K562 (cell line): ENCODE measurements around the gene YBEY. TPM values are rescaled to one million over a fixed set of nuclear protein-coding genes. Genes with fewer than 3 reads are reported as not detected.
A peak's percentile ranks its signal among the peaks of the same experiment; 100 is the strongest.

Experiments used
- ADNP ChIP-seq: fragments of 200-800 bp; sonication (Bioruptor generic); IDR thresholded peaks from 2 replicates; pipeline ENCODE4 v1.6.1; 2016; ENCODE audit warnings: missing genetic modification characterization, missing compliant biosample characterization
- EP300 ChIP-seq: IDR thresholded peaks from 2 replicates; pipeline ENCODE4 v1.6.1; 2012; ENCODE audit warnings: low read length, improper control_type of control experiment
- GTF2A2 ChIP-seq: IDR thresholded peaks from 2 replicates; pipeline ENCODE4 v1.6.1; 2016; ENCODE audit warnings: mild to moderate bottlenecking, missing genetic modification characterization, missing compliant biosample characterization
- HDGF ChIP-seq: fragments of 450-650 bp; IDR thresholded peaks from 2 replicates; pipeline ENCODE4 v1.6.1; 2016
- KLF16 ChIP-seq: IDR thresholded peaks from 2 replicates; pipeline ENCODE4 v1.6.1; 2016; ENCODE audit warnings: antibody characterized with exemption
- MYNN ChIP-seq, 2 experiments: sonication (generic); formaldehyde crosslinking in 1 of 2; IDR thresholded peaks; 2 replicates each; pipeline versions ENCODE4 v1.5.0 to v1.6.1; 2016 to 2020; ENCODE audit warnings: antibody characterized with exemption in 1 of 2, missing genetic modification reagents in 1 of 2
- NFXL1 ChIP-seq: fragments of 450-650 bp; formaldehyde crosslinking; IDR thresholded peaks from 2 replicates; pipeline ENCODE4 v1.4.0; 2021; ENCODE audit warnings: mild to moderate bottlenecking
- NR4A1 ChIP-seq, 2 experiments: fragments of 250-450 bp in 1 of 2; fragments of 450-650 bp in 1 of 2; sonication (Bioruptor Pico) in 1 of 2; IDR thresholded peaks; 2 replicates each; pipeline versions ENCODE4 v1.4.0 to v1.6.1; 2016 to 2020; ENCODE audit warnings: mild to moderate bottlenecking in 2 of 2, missing compliant biosample characterization in 1 of 2, missing genetic modification characterization in 1 of 2, moderate library complexity in 1 of 2
- POLR2AphosphoS2 ChIP-seq: IDR thresholded peaks from 2 replicates; pipeline ENCODE4 v1.6.1; 2012; ENCODE audit warnings: low read length, improper control_type of control experiment
- RBM39 ChIP-seq: fragments of 200-400 bp; formaldehyde crosslinking; optimal IDR thresholded peaks from 2 replicates; pipeline ENCODE3; 2018; ENCODE audit warnings: low read depth, low read length
- SMC3 ChIP-seq: conservative IDR thresholded peaks from 2 replicates; pipeline ENCODE4 v1.6.1; 2011; ENCODE audit warnings: low read depth, low read length, improper control_type of control experiment; ENCODE audit not compliant: insufficient read depth
- TAF1 ChIP-seq: IDR thresholded peaks from 2 replicates; pipeline ENCODE4 v1.6.1; 2011; ENCODE audit warnings: mild to moderate bottlenecking, low read length, moderate library complexity; ENCODE audit not compliant: insufficient read depth, control insufficient read depth, severe bottlenecking; ENCODE audit errors: extremely low read depth
- TAF7 ChIP-seq: fragments of 450-650 bp; IDR thresholded peaks from 2 replicates; pipeline ENCODE4 v1.6.1; 2016; ENCODE audit warnings: missing genetic modification characterization, missing compliant biosample characterization
- ZNF121 ChIP-seq: sonication (generic); formaldehyde crosslinking; conservative IDR thresholded peaks from 2 replicates; pipeline ENCODE4 v1.8.0; 2022; ENCODE audit warnings: missing genetic modification reagents
- ZNF143 ChIP-seq: sonication (generic); formaldehyde crosslinking; IDR thresholded peaks from 2 replicates; pipeline ENCODE4 v1.9.0; 2022; ENCODE audit warnings: mild to moderate bottlenecking, missing genetic modification reagents
- ZNF609 ChIP-seq: sonication (generic); formaldehyde crosslinking; IDR thresholded peaks from 2 replicates; pipeline ENCODE4 v1.8.1; 2023; ENCODE audit warnings: missing genetic modification reagents, mild to moderate bottlenecking, borderline replicate concordance
- polyA plus RNA-seq, 8 experiments: library from polyadenylated mRNA; depleted of rRNA in 4 of 8; stranded (reverse) in 5 of 8; unstranded in 3 of 8; fragments of >200 nt; fragmentation: Nextera tagmentation in 2 of 8; fragmentation: Illumina TruSeq in 1 of 8; extraction: Ambion mirVana in 2 of 8; extraction: Trizol in 1 of 8; gene quantifications; 2 replicates each; pipeline versions ENCODE4 v1.2.1 to v1.2.3, GENCODE V29; 2011 to 2014; ENCODE audit warnings: inconsistent platforms in 1 of 8, missing spikeins in 1 of 8
- total RNA-seq, 7 experiments: library from RNA; depleted of rRNA in 6 of 7; stranded (reverse); fragments of >200 nt in 6 of 7; fragmentation: Illumina TruSeq in 2 of 7; extraction: Trizol in 2 of 7; gene quantifications; 2 replicates each; pipeline versions ENCODE4 v1.2.1 to v1.2.3, GENCODE V29; 2011 to 2021; ENCODE audit warnings: low replicate concordance in 1 of 7
- TF ChIP-seq, protein P1 (sequence below): fragments of 250-450 bp; sonication (Bioruptor Pico); IDR thresholded peaks from 2 replicates; pipeline ENCODE4 v1.5.1; 2021; ENCODE audit warnings: mild to moderate bottlenecking
- TF ChIP-seq, protein P2 (sequence below): fragments of 250-450 bp; sonication (Bioruptor Pico); IDR thresholded peaks from 2 replicates; pipeline ENCODE4 v1.4.0; 2020; ENCODE audit warnings: mild to moderate bottlenecking, moderate library complexity

Gene YBEY
- total and polyA plus RNA-seq, 9 of the 15 experiments (the other 6 are each of a cell fraction or from before 2014, with no cell fraction given): 6.4 to 28.0 (median 12.4) TPM

GRCh38 chr21:46323710-46324389, 37.7 kb downstream of the YBEY start, which contains the start of the genes C21orf58 and PCNT (continued):
- TF ChIP-seq, protein P1, sequence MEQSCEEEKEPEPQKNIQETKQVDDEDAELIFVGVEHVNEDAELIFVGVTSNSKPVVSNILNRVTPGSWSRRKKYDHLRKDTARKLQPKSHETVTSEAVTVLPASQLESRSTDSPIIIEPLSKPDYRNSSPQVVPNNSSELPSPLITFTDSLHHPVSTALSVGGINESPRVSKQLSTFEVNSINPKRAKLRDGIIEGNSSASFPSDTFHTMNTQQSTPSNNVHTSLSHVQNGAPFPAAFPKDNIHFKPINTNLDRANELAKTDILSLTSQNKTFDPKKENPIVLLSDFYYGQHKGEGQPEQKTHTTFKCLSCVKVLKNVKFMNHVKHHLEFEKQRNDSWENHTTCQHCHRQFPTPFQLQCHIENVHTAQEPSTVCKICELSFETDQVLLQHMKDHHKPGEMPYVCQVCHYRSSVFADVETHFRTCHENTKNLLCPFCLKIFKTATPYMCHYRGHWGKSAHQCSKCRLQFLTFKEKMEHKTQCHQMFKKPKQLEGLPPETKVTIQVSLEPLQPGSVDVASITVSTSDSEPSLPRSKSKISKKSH: no peak
- no peak for TF ChIP-seq SMC3
- no peak for TF ChIP-seq ZNF121 (CRISPR knock-in tag)
- TF ChIP-seq HDGF: no peak
- 0 out of 2 replicates have a peak, but pooled peaks have one; percentile 31 for TF ChIP-seq GTF2A2 (tag)
- TF ChIP-seq ADNP (tag): no peak
- TF ChIP-seq NR4A1 (CRISPR knock-in tag; IDR thresholded peaks at IDR 0.05): 0 out of 2 replicates have a peak, but pooled peaks have one; percentile 59
- TF ChIP-seq NR4A1 (tag; IDR thresholded peaks at IDR 0.05): no peak
- no peak for TF ChIP-seq NFXL1 (CRISPR knock-in tag)
- peak; percentile 84 for TF ChIP-seq RBM39
- peak; percentile 91 for TF ChIP-seq TAF1
- TF ChIP-seq KLF16: 0 out of 2 replicates have a peak, but pooled peaks have one; percentile 26
- TF ChIP-seq, protein P2, sequence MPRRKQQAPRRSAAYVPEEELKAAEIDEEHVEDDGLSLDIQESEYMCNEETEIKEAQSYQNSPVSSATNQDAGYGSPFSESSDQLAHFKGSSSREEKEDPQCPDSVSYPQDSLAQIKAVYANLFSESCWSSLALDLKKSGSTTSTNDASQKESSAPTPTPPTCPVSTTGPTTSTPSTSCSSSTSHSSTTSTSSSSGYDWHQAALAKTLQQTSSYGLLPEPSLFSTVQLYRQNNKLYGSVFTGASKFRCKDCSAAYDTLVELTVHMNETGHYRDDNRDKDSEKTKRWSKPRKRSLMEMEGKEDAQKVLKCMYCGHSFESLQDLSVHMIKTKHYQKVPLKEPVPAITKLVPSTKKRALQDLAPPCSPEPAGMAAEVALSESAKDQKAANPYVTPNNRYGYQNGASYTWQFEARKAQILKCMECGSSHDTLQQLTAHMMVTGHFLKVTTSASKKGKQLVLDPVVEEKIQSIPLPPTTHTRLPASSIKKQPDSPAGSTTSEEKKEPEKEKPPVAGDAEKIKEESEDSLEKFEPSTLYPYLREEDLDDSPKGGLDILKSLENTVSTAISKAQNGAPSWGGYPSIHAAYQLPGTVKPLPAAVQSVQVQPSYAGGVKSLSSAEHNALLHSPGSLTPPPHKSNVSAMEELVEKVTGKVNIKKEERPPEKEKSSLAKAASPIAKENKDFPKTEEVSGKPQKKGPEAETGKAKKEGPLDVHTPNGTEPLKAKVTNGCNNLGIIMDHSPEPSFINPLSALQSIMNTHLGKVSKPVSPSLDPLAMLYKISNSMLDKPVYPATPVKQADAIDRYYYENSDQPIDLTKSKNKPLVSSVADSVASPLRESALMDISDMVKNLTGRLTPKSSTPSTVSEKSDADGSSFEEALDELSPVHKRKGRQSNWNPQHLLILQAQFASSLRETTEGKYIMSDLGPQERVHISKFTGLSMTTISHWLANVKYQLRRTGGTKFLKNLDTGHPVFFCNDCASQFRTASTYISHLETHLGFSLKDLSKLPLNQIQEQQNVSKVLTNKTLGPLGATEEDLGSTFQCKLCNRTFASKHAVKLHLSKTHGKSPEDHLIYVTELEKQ (CRISPR knock-in tag): no peak
- TF ChIP-seq EP300: 0 out of 2 replicates have a peak, but pooled peaks have one; percentile 13
- TF ChIP-seq ZNF143 (CRISPR knock-in tag): 0 out of 2 replicates have a peak, but pooled peaks have one; percentile 33
- no peak for TF ChIP-seq ZNF609 (CRISPR knock-in tag)
- TF ChIP-seq POLR2AphosphoS2: peak; percentile 81; the same call in 1 of the 2 replicates
- TF ChIP-seq TAF7 (tag): peak; percentile 98
- TF ChIP-seq MYNN (IDR thresholded peaks at IDR 0.05): no peak
- no peak for TF ChIP-seq MYNN (CRISPR knock-in tag; IDR thresholded peaks at IDR 0.05)
